ENCODE data around the gene ARHGAP18. TPM values are rescaled to one million over a fixed set of nuclear protein-coding genes. Genes with fewer than 3 reads are reported as not detected.

The ARHGAP18 gene
- total RNA-seq, 2 donors from 2014 or later: 18.7 to 28.3 TPM

DNA sequence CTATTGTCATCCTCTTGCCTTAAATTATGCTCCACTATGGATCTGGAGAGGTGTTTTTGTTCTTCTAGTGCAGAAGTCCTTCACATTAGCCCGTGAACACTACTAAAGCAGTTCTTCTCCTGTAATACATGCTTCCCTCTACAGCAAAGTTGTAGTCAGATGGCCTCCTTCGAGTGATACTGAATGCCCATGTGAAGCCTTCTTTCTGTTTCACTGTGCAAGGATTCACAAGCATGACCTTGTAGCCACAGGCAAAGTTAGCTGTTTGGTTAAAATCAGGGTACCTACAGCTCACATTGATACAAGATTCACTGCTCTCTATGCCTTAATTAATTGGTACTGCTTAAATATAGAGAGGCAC is 47.6 kb downstream of the ARHGAP18 start:
- no peak overlapping the region for H3K27ac ChIP-seq
- H3K9me3 ChIP-seq: no peaks in the 10 kb centered on the region
- DNase-seq: no peak
- H3K4me1 ChIP-seq: peaks cover 6% of the 10 kb centered on the region
- intact Hi-C loops (cut with DNase I): no loop called here
- TF ChIP-seq, protein P1, sequence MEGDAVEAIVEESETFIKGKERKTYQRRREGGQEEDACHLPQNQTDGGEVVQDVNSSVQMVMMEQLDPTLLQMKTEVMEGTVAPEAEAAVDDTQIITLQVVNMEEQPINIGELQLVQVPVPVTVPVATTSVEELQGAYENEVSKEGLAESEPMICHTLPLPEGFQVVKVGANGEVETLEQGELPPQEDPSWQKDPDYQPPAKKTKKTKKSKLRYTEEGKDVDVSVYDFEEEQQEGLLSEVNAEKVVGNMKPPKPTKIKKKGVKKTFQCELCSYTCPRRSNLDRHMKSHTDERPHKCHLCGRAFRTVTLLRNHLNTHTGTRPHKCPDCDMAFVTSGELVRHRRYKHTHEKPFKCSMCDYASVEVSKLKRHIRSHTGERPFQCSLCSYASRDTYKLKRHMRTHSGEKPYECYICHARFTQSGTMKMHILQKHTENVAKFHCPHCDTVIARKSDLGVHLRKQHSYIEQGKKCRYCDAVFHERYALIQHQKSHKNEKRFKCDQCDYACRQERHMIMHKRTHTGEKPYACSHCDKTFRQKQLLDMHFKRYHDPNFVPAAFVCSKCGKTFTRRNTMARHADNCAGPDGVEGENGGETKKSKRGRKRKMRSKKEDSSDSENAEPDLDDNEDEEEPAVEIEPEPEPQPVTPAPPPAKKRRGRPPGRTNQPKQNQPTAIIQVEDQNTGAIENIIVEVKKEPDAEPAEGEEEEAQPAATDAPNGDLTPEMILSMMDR (IDR thresholded peaks at IDR 0.05): no peak
- no peak overlapping the region for H3K4me3 ChIP-seq
- no peak overlapping the region for H3K9ac ChIP-seq (ENCODE audit: low read depth in 2 of 2, low read length in 2 of 2)
- H3K36me3 ChIP-seq: no peaks in the 10 kb centered on the region
- H3K27me3 ChIP-seq: no peaks in the 10 kb centered on the region

DNA sequence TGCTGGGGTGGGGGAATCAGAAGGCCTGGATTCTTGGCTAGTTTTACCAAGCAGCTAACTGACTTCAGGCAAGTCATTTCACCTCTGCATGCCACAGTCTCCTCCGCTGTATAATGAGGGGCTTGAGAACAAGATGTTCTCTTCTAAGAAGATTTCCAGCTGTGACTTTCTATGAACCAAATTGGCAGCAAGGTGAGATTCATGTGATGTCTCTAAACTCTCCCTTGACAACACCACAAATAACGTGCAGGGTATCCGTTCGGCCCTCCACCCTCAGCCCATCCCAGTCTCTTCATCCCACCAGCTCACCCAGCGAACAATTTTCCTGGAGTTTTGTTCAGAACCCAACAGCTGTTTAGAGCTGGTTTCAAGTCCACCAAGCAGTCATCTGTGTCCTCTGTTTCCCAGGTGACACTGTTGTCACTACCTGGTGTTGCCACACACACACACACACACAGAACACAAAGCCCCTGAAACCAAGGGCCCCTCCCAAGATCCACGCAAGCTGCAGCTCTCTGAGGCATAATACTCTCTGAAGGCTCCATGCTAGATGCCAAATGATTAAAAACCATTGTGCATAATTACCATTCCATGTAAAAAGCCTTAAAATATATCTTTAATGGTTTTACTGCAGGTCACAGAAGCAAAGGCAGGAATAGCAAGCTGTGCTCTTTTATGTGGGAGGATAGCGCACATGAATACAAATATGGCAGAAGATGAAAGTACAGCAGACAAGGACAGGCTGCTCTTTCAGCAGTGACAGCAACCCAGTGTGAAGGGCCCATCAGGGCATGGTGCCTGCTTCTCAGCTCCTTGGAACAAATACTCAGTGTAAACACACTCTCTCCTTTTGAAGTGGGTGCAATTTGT is 48.2 kb downstream of the ARHGAP18 start:
- H3K9ac ChIP-seq (ENCODE audit: low read depth in 2 of 2, low read length in 2 of 2): no peak overlapping the region
- no peak overlapping the region for H3K4me3 ChIP-seq

DNA sequence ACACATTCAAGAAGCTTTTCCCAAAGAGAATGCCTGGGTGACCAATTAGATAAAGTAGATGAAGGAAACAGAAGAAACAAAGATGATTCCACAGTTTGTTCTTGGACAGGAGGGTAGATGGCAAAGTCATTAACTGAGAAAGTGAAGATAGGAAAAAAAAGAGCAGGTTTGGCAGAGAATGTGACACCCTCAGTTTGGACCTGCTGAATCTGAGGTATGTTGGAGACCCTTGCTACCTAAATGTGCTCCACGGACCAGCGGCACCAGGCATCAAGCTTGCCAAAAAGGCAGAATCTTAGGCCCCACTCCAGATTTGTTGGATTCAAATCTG is 49.7 kb downstream of the ARHGAP18 start:
- no peak for DNase-seq
- TF ChIP-seq, protein P1 (IDR thresholded peaks at IDR 0.05): no peak
- H3K9ac ChIP-seq (ENCODE audit: low read depth in 2 of 2, low read length in 2 of 2): no peak overlapping the region
- intact Hi-C loops (cut with DNase I): no loop called here
- H3K36me3 ChIP-seq: no peaks in the 10 kb centered on the region
- H3K27ac ChIP-seq: no peak overlapping the region
- no peaks in the 10 kb centered on the region for H3K9me3 ChIP-seq
- H3K4me3 ChIP-seq: no peak overlapping the region
- no peaks in the 10 kb centered on the region for H3K27me3 ChIP-seq
- H3K4me1 ChIP-seq: peaks cover 6% of the 10 kb centered on the region

More for the DNA sequence above, 48.2 kb downstream of the ARHGAP18 start:
- Histone ChIP-seq H3K27ac (no peak overlapping the region), H3K36me3 (no peaks in the 10 kb centered on the region), H3K27me3 (no peaks in the 10 kb centered on the region), H3K9me3 (no peaks in the 10 kb centered on the region), H3K4me1 (peaks cover 6% of the 10 kb centered on the region)
- no peak for DNase-seq
- TF ChIP-seq, protein P1 (IDR thresholded peaks at IDR 0.05): no peak
- intact Hi-C loops (cut with DNase I): no loop called here

DNA sequence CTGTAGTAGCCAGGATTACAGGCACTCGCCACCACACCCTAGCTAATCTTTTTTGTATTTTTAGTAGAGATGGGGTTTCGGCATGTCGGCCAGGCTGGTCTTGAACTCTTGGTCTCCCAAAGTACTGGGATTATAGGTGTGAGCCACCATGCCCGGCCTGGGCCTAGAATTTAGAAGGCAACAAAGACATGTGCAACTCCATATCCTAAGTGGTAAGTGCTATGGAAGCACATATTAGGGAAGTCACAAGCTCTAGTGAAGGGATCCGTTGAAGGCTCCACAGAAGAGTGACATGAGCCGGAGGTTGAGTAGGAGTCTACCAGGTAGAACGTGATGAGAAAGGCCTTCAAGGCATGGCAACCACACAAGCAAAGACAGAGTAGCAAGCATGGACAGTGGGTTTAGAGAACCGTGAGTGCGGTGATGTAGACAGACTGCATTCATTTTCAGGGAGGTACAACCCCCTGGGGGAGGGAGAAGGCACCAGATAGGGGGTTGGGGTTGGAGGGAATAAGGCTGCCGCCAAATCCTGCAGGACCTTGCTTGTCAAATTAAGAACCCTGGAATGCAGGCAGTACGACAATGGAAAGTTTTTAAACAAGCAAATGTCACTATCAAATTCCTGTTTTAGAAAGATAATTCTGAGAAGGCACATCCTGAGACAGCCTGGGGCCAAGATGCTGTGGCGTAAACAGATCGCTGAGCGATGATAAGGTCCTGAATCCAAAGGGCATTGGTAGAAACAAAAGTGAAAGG is 50.2 kb downstream of the ARHGAP18 start:
- Histone ChIP-seq H3K27me3 (no peaks in the 10 kb centered on the region), H3K4me3 (no peak overlapping the region), H3K4me1 (peaks cover 6% of the 10 kb centered on the region), H3K9me3 (no peaks in the 10 kb centered on the region), H3K9ac (ENCODE audit: low read depth in 2 of 2, low read length in 2 of 2) (no peak overlapping the region), H3K27ac (no peak overlapping the region), H3K36me3 (no peaks in the 10 kb centered on the region)
- no peak for DNase-seq
- intact Hi-C loops (cut with DNase I): no loop called here
- TF ChIP-seq, protein P1 (IDR thresholded peaks at IDR 0.05): no peak

DNA sequence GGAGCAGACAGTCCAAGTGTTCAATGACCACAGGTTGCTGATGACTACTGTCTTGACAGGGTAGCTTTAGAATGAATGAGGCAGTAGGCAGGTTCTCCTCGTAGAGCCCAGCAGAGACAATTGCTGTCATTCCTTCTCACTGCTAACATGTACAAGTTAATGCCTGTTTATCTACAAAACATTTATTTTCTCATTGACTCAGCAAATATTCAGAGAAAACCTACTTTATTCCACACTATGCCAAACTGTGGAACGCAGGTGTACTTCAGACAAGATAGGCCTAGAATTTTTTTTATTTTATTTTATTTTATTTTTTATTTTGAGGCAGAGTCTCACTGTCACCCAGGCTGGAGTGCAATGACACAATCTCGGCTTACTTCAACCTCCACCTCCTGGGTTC is 50.8 kb downstream of the ARHGAP18 start:
- H3K4me3 ChIP-seq: no peak overlapping the region
- no peaks in the 10 kb centered on the region for H3K9me3 ChIP-seq
- no peaks in the 10 kb centered on the region for H3K36me3 ChIP-seq
- no peaks in the 10 kb centered on the region for H3K27me3 ChIP-seq
- TF ChIP-seq, protein P1 (IDR thresholded peaks at IDR 0.05): no peak
- H3K27ac ChIP-seq: no peak overlapping the region
- intact Hi-C loops (cut with DNase I): no loop called here
- H3K4me1 ChIP-seq: peaks cover 6% of the 10 kb centered on the region
- DNase-seq: no peak
- H3K9ac ChIP-seq (ENCODE audit: low read depth in 2 of 2, low read length in 2 of 2): no peak overlapping the region
